T-helper 1 cell treated with Interleukin-12 subunit alpha and Interleukin-12 subunit beta and Interleukin-4 antibody, amounts not matched to agents 30 μg/mL and 1 μg/mL, for 36 hours (primary cell): Measurements from ENCODE around the gene PSIP1.

Source experiments
- H3K27ac Mint-ChIP-seq: one replicate; pipeline ENCODE4 v1.8.0; 2021; ENCODE audit warnings: mild to moderate bottlenecking, mixed read lengths
- H3K27me3 Mint-ChIP-seq: one replicate; pipeline ENCODE4 v1.8.0; 2021; ENCODE audit warnings: low read depth, mixed read lengths
- H3K36me3 Mint-ChIP-seq: one replicate; pipeline ENCODE4 v1.8.0; 2021; ENCODE audit warnings: low read depth, mixed read lengths
- H3K4me1 Mint-ChIP-seq: one replicate; pipeline ENCODE4 v1.8.0; 2021; ENCODE audit warnings: low read depth, mixed read lengths
- H3K4me3 Mint-ChIP-seq: one replicate; pipeline ENCODE4 v1.8.0; 2021; ENCODE audit warnings: mild to moderate bottlenecking, moderate library complexity, mixed read lengths
- H3K9me3 Mint-ChIP-seq: one replicate; pipeline ENCODE4 v1.8.0; 2021; ENCODE audit warnings: mixed read lengths

The PSIP1 gene

DNA sequence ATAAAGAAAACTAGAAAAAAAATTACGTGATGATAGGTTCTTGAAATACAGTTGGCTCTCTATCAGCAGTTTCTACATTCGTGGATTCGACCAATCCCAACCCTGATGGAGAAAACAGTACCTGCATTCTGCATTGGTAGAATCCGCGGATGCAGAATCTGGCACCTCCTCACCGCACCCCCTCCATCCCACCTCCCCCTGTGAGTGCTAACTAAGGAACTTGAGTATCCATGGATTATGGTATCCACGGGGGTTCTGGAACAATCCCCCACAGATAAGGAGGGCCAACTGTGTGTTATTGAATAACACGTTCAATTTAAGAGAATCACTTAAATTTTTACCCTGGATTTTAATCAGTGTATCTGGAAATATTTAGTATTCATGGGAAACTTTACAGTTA lies 10.5 kb upstream of the PSIP1 start:
- H3K9me3 Mint-ChIP-seq = no peaks in the 10 kb centered on the region
- H3K36me3 Mint-ChIP-seq = no peaks in the 10 kb centered on the region
- H3K27ac Mint-ChIP-seq = no peak overlapping the region
- H3K27me3 Mint-ChIP-seq = peaks cover 7% of the 10 kb centered on the region
- no peak overlapping the region for H3K4me3 Mint-ChIP-seq
- no peaks in the 10 kb centered on the region for H3K4me1 Mint-ChIP-seq

DNA sequence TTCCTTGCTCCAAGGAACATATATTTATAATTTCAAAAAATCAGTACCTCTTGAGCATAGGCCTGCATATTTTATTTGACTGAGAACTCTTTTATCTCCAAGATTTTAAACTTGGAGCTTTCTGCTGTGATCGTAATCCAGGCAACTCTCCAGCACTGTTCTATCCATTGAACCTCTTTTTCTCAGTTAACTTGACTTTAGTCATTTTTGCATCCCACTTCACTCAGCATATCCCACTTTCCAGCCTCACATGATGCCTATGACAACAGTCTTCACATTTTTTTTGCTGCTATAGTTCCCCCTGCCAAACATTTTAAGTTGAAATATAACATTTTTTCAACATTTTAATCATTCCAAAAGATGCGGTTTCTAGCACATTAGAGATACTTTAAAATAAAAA lies 9.1 kb upstream of the PSIP1 start:
- Mint-ChIP-seq H3K4me1 (no peaks in the 10 kb centered on the region), H3K36me3 (no peaks in the 10 kb centered on the region), H3K4me3 (no peak overlapping the region), H3K27me3 (peaks cover 7% of the 10 kb centered on the region), H3K9me3 (no peaks in the 10 kb centered on the region), H3K27ac (no peak overlapping the region)

- Mint-ChIP-seq H3K27me3 (no peaks in the 10 kb centered on the region), H3K27ac (no peak overlapping the region), H3K4me1 (peaks cover 25% of the 10 kb centered on the region), H3K36me3 (peaks cover 12% of the 10 kb centered on the region), H3K4me3 (no peak overlapping the region), H3K9me3 (no peaks in the 10 kb centered on the region)
Observed at GRCh38 chr9:15513335-15513734, 2.6 kb upstream of the PSIP1 start.

DNA sequence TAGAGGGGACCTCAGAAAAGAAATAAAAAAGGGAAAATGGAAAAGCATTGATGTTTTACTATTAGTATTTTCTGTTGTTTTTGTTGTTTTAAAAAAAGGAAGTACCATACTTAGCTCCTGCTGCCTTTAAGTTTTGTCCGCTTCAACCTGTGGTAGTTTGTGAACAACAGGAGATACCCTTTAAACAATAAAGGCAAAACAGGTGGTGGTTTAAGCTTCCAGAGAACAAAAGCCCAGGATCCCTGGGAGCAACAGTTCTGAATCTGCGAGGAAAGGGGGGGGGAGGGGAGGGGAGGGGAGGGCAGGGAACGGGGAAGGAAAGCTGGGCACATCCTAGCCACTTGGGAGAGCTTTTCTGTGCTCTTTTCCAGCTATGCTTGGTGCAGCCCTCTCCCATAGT lies 2.1 kb upstream of the PSIP1 start:
- no peaks in the 10 kb centered on the region for H3K27me3 Mint-ChIP-seq
- H3K4me1 Mint-ChIP-seq = peaks cover 29% of the 10 kb centered on the region
- H3K27ac Mint-ChIP-seq = no peak overlapping the region
- H3K4me3 Mint-ChIP-seq = no peak overlapping the region
- no peaks in the 10 kb centered on the region for H3K9me3 Mint-ChIP-seq
- peaks cover 15% of the 10 kb centered on the region for H3K36me3 Mint-ChIP-seq

GRCh38 chr9:15512204-15512603 lies 1.4 kb upstream of the PSIP1 start:
- no peak overlapping the region for H3K4me3 Mint-ChIP-seq
- no peaks in the 10 kb centered on the region for H3K9me3 Mint-ChIP-seq
- H3K27ac Mint-ChIP-seq = no peak overlapping the region
- H3K36me3 Mint-ChIP-seq = peaks cover 15% of the 10 kb centered on the region
- no peaks in the 10 kb centered on the region for H3K27me3 Mint-ChIP-seq
- peaks cover 29% of the 10 kb centered on the region for H3K4me1 Mint-ChIP-seq

GRCh38 chr9:15509931-15510788 lies 610 bp downstream of the PSIP1 start:
- Mint-ChIP-seq H3K27ac (peak overlapping the region; percentile 85), H3K4me1 (peaks cover 42% of the 10 kb centered on the region), H3K4me3 (peak overlapping the region; percentile 87), H3K27me3 (no peaks in the 10 kb centered on the region), H3K9me3 (no peaks in the 10 kb centered on the region), H3K36me3 (peaks cover 31% of the 10 kb centered on the region)

- no peak overlapping the region for H3K27ac Mint-ChIP-seq
- peaks cover 43% of the 10 kb centered on the region for H3K36me3 Mint-ChIP-seq
- H3K9me3 Mint-ChIP-seq = no peaks in the 10 kb centered on the region
- no peaks in the 10 kb centered on the region for H3K27me3 Mint-ChIP-seq
- peaks cover 48% of the 10 kb centered on the region for H3K4me1 Mint-ChIP-seq
- no peak overlapping the region for H3K4me3 Mint-ChIP-seq
Observed at GRCh38 chr9:15505921-15506320, 4.8 kb downstream of the PSIP1 start.

DNA sequence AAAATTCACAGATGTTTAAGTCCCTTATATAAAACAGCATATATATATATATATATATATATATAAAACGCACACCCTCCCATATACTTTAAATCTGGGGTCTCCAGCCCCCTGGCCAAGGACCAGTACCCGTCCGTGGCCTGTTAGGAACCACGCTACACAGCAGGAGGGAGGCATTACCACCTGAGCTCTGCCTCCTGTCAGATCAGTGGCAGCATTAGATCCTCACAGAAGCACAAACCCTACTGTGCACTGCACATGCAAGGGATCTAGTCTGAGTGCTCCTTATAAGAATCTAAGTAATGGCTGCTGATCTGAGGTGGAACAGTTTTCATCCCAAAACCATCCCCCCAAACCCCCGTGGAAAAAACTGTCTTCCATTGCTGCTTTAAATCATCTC lies 9.0 kb downstream of the PSIP1 start:
- Mint-ChIP-seq H3K9me3 (no peaks in the 10 kb centered on the region), H3K27me3 (no peaks in the 10 kb centered on the region), H3K27ac (no peak overlapping the region), H3K4me1 (peaks cover 35% of the 10 kb centered on the region), H3K36me3 (peaks cover 31% of the 10 kb centered on the region), H3K4me3 (no peak overlapping the region)

GRCh38 chr9:15501179-15501578 lies 9.6 kb downstream of the PSIP1 start:
- no peak overlapping the region for H3K4me3 Mint-ChIP-seq
- no peaks in the 10 kb centered on the region for H3K27me3 Mint-ChIP-seq
- no peaks in the 10 kb centered on the region for H3K9me3 Mint-ChIP-seq
- H3K27ac Mint-ChIP-seq = no peak overlapping the region
- peaks cover 25% of the 10 kb centered on the region for H3K36me3 Mint-ChIP-seq
- H3K4me1 Mint-ChIP-seq = peaks cover 30% of the 10 kb centered on the region

- H3K27me3 Mint-ChIP-seq = no peaks in the 10 kb centered on the region
- H3K27ac Mint-ChIP-seq = no peak overlapping the region
- H3K36me3 Mint-ChIP-seq = peaks cover 29% of the 10 kb centered on the region
- H3K4me1 Mint-ChIP-seq = peaks cover 26% of the 10 kb centered on the region
- H3K4me3 Mint-ChIP-seq = no peak overlapping the region
- no peaks in the 10 kb centered on the region for H3K9me3 Mint-ChIP-seq
Observed at GRCh38 chr9:15499139-15499538, 11.6 kb downstream of the PSIP1 start.

- H3K4me1 Mint-ChIP-seq = peaks cover 26% of the 10 kb centered on the region
- H3K27ac Mint-ChIP-seq = no peak overlapping the region
- H3K4me3 Mint-ChIP-seq = no peak overlapping the region
- H3K27me3 Mint-ChIP-seq = no peaks in the 10 kb centered on the region
- H3K36me3 Mint-ChIP-seq = peaks cover 31% of the 10 kb centered on the region
- H3K9me3 Mint-ChIP-seq = no peaks in the 10 kb centered on the region
Observed at GRCh38 chr9:15498246-15498995, 12.3 kb downstream of the PSIP1 start.

DNA sequence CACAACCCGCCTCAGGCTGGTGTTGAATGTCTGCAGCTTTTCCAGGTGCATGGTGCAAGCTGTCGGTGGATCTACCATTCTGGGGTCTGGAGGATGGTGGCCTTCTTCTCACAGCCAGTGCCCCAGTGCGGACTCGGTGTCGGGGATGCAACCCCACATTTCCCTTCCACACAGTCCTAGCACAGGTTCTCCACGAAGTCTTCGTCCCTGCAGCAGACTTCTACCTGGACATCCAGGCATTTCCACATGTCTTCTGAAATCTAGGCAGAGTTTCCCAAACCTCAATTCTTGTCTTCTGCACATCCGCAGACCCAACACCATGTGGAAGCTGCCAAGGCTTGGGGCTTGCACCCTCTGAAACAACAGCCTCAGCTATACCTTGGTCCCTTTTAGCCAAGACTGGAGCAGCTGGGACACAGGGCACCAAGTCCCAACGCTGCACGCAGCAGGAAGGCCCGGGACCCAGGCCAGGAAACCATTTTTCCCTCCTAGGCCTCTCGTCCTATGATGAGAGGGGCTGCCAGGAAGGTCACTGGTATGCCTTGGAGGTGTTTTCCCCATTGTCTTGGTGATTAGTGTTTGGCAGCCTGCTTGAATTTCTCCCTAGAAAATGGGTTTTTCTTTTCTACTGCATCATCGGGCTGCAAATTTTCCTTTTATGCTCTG lies 18.2 kb downstream of the PSIP1 start:
- Mint-ChIP-seq H3K9me3 (no peaks in the 10 kb centered on the region), H3K27me3 (no peaks in the 10 kb centered on the region), H3K27ac (no peak overlapping the region), H3K36me3 (peaks cover 41% of the 10 kb centered on the region), H3K4me3 (no peak overlapping the region), H3K4me1 (peaks cover 5% of the 10 kb centered on the region)

DNA sequence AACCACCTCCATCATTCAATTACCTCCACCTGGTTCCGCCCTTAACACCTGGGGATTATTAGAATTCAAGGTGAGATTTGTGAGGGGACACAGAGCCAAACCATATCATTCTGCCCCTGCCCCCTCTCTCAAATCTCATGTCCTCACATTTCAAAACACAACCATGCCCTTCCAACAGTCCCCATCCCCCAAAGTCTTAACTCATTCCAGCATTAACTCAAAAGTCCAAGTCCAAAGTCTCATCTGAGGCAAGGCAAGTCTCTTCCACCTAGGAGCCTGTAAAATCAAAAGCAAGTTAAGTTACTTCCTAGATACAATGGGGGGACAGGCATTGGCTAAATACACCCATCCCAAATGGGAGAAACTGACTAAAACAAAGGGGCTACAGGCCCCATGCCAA lies 18.8 kb downstream of the PSIP1 start:
- peaks cover 41% of the 10 kb centered on the region for H3K36me3 Mint-ChIP-seq
- no peak overlapping the region for H3K27ac Mint-ChIP-seq
- peaks cover 8% of the 10 kb centered on the region for H3K4me1 Mint-ChIP-seq
- H3K9me3 Mint-ChIP-seq = no peaks in the 10 kb centered on the region
- H3K4me3 Mint-ChIP-seq = no peak overlapping the region
- no peaks in the 10 kb centered on the region for H3K27me3 Mint-ChIP-seq

DNA sequence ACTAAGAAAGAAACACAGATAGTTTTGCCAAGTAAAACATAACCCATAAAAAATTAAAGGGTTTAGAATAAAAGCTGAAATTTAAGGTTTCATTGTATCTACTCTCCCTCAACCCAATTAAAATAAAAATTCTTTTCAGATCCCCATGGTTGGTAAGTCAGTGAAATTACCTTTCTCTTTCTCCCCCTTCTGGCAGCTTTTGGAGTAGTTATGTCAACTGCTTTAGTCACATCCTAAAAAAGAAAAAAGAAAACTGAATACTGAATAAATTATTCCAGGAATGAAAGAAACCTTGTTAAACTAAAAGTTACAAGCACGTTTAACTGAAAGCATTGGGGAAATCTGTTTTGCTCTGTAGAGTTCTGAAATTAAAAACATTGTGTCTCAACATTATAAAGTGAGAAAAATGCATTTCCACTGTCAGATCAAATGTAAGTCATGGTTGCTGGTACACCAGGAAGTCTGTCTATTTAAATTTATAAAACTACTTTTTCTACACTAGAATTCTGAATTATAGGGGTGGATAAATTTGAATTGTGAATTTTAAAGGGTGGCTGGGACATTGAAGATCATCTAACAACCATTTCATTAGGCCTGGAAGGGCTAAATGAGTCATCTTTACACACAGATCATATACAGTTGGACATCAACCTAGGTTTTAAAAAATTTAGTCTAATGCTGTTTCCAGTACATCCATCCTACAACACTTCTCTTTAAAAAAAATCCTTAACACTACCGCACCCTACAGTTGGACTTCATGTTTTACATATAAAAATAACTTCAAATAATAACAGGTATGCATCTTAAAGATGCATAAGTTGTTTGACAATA lies 24.7 kb downstream of the PSIP1 start:
- Mint-ChIP-seq H3K4me1 (peaks cover 23% of the 10 kb centered on the region), H3K36me3 (peaks cover 29% of the 10 kb centered on the region), H3K9me3 (no peaks in the 10 kb centered on the region), H3K4me3 (no peak overlapping the region), H3K27me3 (no peaks in the 10 kb centered on the region), H3K27ac (peak overlapping the region; percentile 12)
